NCI-H69 (cell line): Measurements from ENCODE around the gene UBP1.
"Not testable (repeated sequence)": the region's sequence is repeated elsewhere in the genome, so short reads cannot be mapped to it uniquely, and the experiment has no call there.

Experiments
- DNase-seq: peaks from one replicate; lab custom pipeline; 2025; lab: John Stamatoyannopoulos, UW

The UBP1 gene

DNA sequence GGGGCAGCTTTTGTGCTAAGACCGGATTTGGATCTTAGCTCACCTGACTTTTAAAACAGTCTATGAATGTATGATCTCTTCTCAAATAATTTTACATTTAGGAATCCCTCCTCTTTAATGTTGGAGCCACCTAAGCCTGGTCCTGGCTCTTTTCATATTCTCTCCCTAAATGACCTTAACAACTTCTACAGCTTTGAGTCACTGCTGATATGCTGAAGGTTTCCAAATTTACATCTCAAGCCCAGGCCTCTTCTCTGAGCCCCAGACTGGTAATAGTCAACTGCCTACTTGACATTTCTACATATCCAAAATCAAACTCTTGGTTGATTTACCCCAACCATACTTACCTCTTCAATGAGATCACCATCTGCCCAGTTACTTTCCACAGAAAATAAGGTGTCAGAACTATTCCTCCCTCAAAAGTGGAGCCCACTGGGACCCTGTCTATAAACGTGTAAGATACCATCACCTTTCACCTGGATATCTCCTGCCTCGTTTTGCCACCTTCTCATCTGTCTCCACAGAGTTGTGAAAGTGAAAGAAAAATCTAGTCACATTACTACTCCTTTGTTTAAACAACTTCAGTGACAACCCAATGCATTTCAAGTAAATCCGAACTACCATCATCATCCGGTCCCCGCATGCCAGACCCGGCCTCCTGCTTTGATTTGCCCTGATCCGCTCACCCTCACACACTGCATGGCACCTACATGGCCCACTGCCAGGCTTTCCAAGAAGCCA, 48.8 kb downstream of the UBP1 start:
- no peak for DNase-seq

DNA sequence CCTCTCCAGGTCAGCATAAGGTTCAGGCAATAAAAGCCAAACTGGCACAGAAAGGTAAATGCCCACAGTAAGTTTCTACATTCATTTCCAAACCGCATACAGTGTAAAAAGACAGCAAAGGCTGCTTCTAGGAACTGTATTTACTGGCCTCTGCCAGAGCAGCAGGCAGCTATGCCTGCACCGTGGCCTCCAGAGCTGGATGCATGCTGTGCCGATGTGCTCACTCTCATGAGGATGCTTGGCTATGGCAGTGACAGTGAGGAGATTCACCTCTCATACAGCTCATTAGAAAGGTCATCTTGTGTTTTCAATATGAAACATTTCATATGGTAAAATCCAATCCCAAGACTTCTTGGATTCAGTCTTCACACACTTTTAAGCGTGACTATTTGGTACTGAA, 50.3 kb downstream of the UBP1 start:
- DNase-seq: no peak

DNA sequence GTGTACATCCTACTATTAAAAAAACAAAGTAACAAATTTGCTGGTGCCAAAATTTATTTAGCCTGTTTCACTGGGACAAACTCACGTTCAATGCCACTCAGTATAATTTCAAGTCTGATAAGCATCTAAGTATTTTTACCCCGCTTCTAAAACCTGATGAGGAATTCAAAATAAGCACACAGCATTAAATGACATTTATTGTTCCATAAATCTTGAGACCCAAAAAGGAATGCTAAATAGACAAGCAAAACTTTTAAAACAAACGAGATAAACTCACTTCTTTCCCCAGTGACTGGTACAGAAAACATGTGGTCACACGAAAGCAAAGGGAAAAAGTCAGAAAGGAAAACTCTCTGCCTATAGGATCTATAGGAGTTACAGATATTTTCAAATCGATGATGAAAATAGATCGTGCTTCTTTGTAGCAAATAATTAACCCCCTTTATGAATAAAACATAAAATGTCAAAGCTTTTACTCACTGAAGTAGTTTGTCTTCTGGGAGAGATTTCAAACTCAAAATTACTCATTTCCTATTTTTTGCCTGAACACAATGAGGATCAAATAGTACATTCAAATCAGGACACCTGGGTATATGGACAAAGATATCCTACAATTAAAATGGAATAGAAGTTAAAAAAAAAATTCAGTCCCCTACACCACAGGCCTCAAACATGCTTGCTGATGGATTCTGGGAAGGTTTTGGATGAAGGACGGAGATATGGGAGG, 51.7 kb downstream of the UBP1 start:
- no peak for DNase-seq

DNA sequence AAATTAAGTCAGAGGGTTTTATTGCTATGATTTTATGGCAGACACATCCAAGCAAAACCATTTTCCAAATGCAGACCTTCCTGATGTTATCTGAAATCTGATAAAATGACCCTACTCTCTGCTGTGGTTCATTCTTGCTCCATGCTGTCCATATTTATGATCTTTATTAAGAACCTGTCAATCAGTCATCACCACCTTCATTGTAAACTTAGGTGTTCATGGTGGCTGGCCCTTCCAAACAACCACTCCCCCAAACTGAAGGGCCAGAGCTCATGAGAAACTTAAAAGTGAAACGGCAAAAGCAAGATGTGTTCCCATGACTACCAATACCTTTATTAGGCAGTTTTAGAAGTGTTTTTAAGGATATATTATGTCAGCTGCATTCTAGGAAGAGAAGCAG, 53.6 kb downstream of the UBP1 start:
- DNase-seq: no peak

DNA sequence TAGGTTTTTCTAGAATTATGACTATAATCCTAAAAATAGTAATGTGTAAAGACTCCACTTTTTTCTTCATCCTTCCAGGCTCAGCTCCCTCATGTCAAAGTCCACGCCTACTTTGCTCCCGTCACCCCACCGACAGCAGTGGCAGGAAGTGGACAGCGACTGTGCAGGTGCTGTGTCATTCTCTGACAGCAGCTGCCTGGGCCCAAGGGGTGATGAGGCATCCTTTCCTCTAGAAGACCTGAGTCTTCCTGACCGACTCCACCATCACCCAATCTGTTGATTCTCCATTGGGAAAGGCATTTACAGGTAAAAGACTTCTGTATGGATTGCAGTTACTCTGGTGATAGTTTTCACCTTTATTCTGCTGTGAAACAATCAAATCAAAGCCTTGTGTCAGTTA, 54.8 kb downstream of the UBP1 start:
- DNase-seq: no peak

DNA sequence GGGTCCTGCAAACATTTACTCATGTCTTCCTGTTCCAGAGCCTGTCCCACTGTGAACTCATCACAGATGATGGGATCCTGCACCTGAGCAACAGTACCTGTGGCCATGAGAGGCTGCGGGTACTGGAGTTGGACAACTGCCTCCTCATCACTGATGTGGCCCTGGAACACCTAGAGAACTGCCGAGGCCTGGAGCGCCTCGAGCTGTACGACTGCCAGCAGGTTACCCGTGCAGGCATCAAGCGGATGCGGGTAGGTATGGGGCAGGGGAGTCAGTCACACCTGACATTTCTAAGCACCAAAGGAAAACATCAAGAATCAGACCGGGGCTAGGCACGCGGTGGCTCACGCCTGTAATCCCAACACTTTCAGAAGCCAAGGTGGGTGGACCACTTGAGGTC, 56.3 kb downstream of the UBP1 start:
- DNase-seq: no peak

DNA sequence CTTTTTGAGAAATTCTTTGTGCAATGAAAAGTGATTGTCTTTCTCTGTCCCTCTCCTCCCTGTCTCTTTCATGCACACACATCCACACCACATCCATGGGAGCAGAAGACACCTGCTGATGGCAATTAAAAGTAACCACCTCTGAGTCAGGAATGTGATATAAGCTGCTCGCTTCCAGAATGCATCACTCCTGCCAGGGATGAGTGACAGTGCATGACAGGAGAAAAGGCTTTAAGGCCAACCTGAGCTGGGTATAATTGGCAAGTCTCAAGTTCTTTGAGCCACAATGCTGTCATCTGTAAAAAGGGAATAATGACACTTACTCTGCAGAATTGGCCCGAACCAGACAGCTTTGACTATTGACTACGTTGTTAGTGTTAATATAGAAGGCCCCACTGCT, 59.6 kb downstream of the UBP1 start:
- DNase-seq: no peak

DNA sequence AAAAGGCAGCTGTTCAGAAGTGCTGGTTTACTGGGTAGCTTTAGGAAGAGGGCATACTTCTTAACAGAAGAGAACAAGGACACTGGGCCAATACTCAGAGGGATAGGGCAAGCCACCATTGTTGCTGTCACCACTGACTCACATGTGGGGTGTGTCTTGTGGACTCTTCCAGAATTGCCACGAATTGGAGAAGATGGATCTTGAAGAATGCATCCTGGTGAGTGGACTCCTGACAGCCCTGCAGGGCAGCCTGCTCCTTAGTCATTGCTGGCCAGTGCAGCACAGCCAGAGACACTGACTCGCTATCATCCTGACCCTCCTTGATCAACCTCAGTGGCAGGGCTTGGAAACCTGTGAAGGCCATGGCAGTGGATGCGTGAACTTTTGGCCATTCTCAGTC, 62.3 kb downstream of the UBP1 start:
- DNase-seq: no peak

DNA sequence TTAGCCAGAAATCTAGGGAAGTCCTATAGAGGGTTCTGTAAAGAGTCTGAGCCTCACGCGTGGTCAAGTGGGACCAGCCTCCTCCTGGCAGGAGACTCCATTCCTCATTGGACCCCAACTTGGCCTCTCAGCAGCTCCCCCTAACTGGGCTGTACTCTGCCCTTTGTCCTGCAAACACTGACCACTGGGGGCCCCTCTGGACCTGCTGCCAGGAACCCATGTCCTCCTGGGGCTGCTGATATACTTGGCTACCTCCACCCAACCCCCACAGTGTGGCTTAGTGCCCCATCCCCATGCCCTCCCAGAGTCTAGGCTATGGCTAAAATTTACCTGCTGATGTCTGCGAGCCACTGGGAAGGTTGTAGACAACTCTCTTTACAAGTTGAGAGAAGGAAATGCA, 62.7 kb downstream of the UBP1 start:
- DNase-seq: no peak

DNA sequence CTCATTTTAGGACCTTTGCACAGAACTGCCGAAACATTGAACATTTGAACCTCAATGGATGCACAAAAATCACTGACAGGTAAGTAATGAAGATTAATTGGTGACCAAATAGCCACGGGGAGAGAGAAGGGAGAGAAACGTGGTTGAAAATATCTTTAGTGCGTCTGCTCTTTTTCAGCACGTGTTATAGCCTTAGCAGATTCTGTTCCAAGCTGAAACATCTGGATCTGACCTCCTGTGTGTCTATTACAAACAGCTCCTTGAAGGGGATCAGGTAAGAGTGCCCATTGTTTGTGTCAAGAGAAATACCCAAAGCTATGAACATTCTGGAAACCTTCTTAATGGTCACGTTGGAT, 67.1 kb downstream of the UBP1 start:
- no peak for DNase-seq

DNA sequence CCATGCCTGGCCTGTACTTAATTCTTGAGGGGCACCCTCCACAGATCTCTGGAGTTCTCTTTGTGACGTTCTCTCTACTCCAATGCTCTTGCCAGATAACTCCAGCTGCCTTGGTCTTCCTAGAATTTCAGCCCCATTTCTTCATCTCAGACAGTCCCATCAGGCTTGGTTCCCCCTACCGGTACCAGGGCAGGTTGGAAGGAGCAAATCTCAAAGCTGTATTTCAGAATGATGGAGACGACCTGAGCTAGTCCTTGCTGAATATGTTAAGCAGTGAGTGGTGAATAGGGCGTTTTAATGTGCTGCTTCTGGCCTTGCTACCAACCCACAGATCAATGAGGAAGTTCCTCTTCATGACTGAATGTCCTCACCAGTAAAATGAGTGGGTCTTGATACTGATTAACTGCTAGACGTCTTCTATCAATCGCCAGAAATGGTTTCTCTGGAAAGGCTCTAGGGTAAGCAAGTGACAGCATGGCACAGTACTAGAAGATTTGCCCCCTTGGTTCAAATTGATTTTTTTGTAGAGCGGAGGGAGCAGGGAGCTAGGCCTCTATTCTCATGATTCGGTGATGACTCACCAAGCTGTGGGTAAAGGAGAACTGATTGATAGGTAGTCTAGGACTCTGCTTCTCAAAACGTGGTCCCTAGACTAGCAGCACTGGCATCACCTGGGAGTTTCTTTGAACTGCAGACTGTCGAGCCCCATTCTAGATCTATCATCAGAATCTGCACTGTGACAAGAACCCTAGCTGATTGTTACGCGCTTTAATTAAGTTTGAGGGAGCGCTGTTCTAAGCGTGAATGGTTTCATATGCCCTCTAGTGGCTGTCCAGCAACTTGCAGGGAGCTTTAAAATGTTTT, 67.8 kb downstream of the UBP1 start:
- peak; percentile 39 for DNase-seq

DNA sequence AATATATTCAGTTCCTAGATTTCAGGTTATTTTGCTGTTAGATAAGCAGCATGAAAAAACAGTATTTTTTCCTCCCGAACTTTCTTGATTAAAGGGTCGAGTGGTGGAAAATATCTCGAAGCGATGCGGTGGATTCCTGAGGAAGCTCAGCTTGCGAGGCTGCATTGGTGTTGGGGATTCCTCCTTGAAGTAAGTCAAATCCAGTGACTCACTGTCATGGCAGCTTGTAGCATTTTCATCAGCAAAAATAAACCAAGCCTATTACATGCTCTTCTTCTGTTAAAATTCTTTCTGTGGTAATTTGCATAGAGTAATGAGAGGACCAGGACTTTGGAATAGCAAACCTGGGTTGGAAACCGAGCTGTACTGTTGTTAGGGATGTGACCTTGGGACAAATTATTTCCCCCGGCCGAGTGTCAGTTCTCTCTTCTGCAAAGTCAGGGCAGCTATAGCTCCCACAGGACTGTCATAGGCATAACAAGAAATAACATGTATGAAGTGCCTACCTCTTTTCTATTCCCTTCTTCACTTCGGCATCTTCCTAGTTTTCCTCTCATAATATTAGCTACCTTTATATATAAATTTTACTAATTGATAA, 75.6 kb downstream of the UBP1 start:
- DNase-seq: no peak

DNA sequence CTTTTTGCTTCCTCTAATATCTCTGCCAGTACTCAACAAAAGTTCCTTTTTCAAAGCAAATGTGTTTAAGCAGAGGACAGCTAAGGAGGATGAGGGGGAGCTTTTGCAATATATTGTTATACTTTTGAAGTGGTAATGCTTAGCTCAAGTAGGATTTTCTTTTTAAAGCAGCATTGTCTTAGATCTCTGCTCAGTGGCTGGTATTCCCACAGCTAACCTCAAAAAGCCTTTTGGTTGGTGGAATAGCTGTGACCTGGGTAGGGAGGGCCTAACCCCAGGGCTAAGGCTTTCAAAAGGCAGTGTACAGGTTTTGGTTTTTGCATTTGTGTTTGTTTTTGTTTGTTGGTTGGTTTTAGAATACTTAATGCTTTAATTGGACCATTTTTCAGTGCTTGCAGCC, 76.1 kb downstream of the UBP1 start:
- no peak for DNase-seq

DNA sequence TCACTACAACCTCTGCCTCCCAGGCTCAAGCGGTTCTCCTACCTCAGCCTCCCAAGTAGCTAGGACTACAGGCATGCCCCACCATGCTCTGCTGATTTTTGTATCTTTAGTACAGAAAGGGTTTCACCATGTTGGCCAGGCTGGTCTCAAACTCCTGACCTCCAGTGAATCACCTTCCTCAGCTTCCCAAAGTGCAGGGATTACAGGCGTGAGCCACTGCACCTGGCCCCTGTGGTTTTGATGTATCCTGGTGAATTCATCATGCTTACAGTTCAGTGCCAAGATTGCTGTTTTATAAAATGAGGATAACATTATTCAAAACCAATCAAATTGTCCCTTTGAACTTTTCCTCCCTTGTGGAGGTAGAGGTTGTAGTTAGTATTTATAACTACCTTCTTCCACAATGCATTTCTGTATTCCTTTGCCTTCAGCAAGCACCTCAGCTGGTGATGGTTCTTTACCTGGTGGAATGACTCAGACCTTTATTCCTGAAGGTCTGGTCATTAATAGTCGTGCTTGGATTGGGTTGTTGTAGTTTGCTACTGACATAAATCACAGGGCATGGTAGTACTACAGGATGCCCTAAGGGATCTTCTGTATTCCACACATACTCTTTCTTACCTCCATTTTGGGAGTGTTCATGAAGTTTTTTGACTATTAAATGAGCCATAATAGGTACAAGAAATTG, 76.9 kb downstream of the UBP1 start:
- no peak for DNase-seq

DNA sequence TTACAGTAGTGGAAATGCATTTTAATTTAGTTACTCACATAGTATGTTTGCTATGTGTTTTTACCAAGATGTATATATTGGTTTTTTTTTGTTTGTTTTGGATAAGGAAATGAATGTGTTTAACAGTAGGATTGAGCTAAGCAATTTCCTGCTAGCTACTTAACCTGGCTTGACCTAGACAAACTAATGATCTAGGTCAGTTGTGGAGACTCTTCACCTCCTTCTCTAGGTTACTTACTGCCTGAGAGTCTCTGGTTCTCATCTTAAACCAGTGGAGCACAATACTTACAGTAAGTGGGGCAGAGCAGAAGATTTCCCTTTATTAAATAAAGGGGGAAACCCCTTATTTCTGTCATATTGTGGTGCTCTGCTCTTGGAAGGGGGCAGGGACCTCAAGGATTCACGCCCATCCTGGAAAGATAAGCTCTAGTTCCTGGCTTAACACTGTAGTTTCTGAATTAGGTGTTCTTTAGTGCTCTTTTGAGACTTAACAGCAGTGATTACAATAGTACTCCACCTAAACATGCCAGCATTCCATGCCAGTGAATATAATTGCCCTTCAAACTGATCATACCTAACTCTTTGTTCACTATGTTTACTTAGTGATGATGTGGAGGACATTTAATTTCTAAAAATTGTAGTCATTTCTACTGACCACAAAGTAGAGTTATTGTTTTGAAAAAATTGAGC, 79.9 kb downstream of the UBP1 start:
- DNase-seq: peak; percentile 12

DNA sequence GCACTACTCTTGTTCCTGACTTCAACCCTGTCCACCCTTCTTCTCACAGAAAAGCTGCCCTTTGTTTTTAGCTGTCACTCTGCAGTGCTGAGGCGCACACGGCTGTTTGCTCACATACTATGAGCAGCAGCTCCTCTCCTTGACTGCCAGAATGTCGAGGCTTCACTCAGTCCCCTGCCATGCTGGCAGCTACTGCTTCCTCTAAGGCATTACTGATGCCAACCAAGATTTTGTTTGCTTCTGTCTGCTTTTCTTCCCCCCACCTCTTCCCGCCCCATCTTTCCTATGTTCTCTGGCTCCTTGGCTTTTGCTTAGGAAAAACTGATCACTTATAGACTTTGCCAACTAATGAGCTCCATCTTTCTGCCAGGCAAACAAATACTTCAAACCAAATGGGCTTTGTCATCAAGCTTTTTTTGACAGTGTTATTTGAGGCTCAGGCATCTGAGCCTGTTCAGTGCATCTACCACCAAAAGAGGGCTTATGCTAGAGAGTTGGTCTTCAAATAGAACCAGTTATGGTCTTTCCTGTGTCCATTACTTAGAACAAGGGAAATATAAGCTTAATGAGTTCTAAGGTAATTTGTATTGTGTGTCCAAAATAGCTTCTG, 81.9 kb downstream of the UBP1 start:
- DNase-seq: peak; percentile 47

DNA sequence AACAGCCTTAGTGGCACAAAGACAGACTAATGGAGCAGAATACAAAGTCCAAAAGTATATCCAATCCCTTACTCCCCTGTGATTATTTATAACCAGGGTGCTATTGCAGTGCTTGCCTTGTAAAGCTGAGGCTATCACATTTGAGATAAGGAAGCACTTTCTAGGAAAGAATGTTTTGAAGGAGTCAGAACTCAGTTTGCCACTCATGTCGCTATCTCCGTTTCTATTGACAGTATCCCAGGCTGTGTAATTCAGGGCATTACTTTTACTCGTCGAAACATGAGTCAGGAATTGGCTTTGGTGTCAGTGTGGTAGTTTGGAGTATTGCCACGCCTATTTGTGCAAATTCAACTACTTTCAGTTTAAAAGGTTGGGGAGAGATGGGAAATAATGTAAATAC, 84.6 kb downstream of the UBP1 start:
- DNase-seq: no peak

DNA sequence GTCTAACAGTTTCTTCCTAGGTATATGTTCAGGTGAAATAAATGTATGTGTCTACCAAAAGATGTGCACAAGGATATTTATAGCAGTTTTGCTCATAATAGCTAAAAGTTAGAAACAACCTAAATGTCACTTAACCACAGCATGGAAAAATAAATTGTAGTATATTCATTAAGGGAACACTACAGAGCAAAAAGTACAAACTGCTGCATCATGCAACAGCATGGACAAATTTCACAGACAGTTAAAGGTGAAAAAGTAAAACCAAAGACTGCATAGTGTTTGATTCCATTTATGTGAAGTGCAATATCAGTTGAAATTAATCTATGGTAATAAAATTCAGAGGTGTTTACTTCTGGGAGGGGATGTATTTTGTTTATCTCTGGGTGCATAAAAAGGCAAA, 100.4 kb downstream of the UBP1 start:
- DNase-seq: no peak

DNA sequence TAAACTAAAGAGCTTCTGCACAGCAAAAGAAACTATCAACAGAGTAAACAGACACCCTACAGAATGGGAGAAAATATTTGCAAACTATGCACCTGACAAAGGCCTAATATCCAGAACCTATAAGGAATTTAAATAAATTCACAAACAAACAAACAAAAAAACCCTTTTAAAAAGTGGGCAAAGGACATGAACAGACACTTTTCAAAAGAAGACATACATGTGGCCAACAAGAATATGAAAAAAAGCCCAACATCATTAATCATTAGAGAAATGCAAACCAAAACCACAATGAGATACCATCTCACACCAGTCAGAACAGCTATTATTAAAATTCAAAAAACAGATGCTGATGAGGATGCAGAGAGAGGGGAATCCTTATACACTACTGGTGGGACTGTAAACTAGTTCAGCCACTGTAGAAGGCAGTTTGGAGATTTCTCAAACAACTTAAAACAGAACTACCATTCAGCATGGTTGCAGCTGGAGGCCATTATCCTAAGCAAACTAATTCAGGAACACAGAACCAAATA, 101.2 kb downstream of the UBP1 start:
- not testable (repeated sequence) for DNase-seq
